Choroid plexus epithelial cell (primary cell): Measurements from ENCODE around the gene CDH4.

ENCODE experiments used
- DNase-seq: peaks from one replicate; pipeline ENCODE4 v3.0.0-alpha.2; 2010; ENCODE audit warnings: low read depth
- H3K4me3 ChIP-seq: 2 replicates; pipeline ENCODE4 v1.5.1; 2011; ENCODE audit warnings: low read depth, mild to moderate bottlenecking, control low read depth, low read length, moderate library complexity
- CTCF ChIP-seq: conservative IDR thresholded peaks from 2 replicates; pipeline ENCODE4 v1.5.1; 2011; ENCODE audit warnings: low read depth, mild to moderate bottlenecking, control low read depth, inconsistent platforms, low read length, moderate library complexity

CDH4 gene

GRCh38 chr20:61253264-61253639 is 1.2 kb downstream of the CDH4 start:
- DNase-seq: peak; percentile 52
- peak; percentile 45 for TF ChIP-seq CTCF
- H3K4me3 ChIP-seq: peak overlapping the region; percentile 55

GRCh38 chr20:61253640-61254511 is 1.8 kb downstream of the CDH4 start:
- TF ChIP-seq CTCF: no peak
- peak overlapping the region; percentile 55 for H3K4me3 ChIP-seq
- peak; percentile 46 for DNase-seq

- peak; percentile 42 for DNase-seq
- TF ChIP-seq CTCF: no peak
- H3K4me3 ChIP-seq: no peak overlapping the region
Observed at GRCh38 chr20:61254881-61255626, 3.0 kb downstream of the CDH4 start.

GRCh38 chr20:61256365-61256764 is 4.3 kb downstream of the CDH4 start:
- DNase-seq: no peak
- H3K4me3 ChIP-seq: no peak overlapping the region
- TF ChIP-seq CTCF: no peak

- no peak overlapping the region for H3K4me3 ChIP-seq
- DNase-seq: no peak
- no peak for TF ChIP-seq CTCF
Observed at GRCh38 chr20:61256824-61257223, 4.8 kb downstream of the CDH4 start.

- TF ChIP-seq CTCF: no peak
- DNase-seq: no peak
- no peak overlapping the region for H3K4me3 ChIP-seq
Observed at GRCh38 chr20:61257611-61258010, 5.5 kb downstream of the CDH4 start.

- DNase-seq: no peak
- TF ChIP-seq CTCF: no peak
- H3K4me3 ChIP-seq: no peak overlapping the region
Observed at GRCh38 chr20:61259741-61260140, 7.7 kb downstream of the CDH4 start.
